ENCODE results near the gene UQCRC2.

DNA sequence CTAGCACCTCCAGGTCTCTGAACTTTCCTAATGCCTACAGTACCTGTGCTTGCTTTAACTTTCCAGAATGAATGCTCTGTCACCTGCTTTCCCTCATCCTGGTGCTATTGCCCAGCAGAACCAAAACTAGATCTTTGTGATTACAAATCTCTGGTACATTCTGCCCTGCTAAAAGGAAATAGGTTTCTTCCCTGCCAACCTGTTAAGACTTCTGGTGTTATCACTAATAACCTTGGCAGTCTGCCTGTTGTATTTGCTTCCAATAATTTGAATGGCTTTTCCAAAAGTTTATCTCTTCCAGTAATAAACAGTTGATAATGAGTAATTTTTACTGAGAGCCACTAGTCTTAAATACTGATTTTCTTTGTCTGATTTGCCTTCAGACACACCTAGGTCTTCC lies 32.4 kb downstream of the UQCRC2 start:
- TF ChIP-seq, protein P1, sequence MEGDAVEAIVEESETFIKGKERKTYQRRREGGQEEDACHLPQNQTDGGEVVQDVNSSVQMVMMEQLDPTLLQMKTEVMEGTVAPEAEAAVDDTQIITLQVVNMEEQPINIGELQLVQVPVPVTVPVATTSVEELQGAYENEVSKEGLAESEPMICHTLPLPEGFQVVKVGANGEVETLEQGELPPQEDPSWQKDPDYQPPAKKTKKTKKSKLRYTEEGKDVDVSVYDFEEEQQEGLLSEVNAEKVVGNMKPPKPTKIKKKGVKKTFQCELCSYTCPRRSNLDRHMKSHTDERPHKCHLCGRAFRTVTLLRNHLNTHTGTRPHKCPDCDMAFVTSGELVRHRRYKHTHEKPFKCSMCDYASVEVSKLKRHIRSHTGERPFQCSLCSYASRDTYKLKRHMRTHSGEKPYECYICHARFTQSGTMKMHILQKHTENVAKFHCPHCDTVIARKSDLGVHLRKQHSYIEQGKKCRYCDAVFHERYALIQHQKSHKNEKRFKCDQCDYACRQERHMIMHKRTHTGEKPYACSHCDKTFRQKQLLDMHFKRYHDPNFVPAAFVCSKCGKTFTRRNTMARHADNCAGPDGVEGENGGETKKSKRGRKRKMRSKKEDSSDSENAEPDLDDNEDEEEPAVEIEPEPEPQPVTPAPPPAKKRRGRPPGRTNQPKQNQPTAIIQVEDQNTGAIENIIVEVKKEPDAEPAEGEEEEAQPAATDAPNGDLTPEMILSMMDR (IDR thresholded peaks at IDR 0.05): no peak
- no peak for TF ChIP-seq EZH2 (IDR thresholded peaks at IDR 0.05; ENCODE audit: borderline replicate concordance, insufficient read depth, low read depth, low read length, poor library complexity, severe bottlenecking)
